Stimulated activated CD4-positive, alpha-beta T cell treated with anti-CD3 and anti-CD28 coated beads, Interleukin-4, amount 100 ng/mL, for 4 hours (primary cell): Measurements from ENCODE around the gene GPC5.
"Not testable (repeated sequence)": the region's sequence is repeated elsewhere in the genome, so short reads cannot be mapped to it uniquely, and the experiment has no call there.

Source experiments
- DNase-seq, 2 experiments: peaks; one replicate each; pipeline ENCODE4 v3.0.0-alpha.2; 2020

GPC5 gene

DNA sequence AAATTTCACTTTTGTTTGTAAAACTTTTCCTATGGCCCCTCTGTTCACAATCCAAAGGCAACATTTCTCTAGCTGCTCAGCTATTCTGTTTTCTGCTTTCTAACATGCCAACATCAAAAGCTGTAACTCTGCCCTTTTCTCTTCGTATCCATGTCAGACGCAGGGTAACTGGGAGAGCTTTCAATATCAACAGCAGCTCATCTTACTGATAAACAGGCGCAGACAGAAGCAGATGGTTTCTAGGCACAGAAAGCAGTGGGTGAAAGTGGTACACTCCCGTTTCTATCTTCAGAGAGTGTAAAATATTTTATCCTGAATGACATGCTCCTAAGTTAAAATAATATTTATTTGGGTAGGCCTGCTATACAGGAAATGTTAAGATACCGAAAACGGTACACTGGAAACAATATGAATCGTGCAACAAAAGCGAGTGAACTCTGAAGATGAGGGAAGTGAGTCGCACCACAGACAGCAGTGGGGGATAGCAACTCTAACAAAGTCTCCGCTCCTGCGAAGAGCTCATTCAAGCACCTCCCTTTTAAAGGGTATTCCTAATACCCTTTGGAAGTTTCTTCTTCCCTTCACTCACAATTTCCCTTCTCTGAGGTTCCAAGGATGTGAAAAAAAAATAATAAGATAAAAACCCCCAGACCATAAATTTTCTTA is 798.3 kb downstream of the GPC5 start:
- DNase-seq, result no peak

- DNase-seq, result no peak
Observed at GRCh38 chr13:92197669-92198068, 799.2 kb downstream of the GPC5 start.

DNA sequence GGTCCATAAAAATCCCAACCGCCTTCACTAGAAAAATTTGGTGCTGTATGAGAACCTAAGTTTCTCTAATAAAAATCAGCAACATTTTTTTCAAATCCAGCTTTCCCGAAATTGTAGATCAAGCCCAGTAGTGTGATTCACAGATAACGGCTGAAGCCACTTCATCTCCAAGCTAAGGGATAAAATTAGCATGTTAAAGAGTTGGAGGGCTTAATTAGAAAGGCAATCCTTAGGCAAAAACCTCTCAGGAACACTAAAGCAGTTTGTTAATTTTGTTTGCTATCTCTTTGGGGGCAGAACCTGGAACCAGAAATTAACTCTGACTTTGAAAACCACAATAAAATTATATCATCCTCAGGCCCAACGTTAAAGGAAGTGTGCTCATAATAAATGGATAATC is 820.2 kb downstream of the GPC5 start:
- DNase-seq, result no peak

DNA sequence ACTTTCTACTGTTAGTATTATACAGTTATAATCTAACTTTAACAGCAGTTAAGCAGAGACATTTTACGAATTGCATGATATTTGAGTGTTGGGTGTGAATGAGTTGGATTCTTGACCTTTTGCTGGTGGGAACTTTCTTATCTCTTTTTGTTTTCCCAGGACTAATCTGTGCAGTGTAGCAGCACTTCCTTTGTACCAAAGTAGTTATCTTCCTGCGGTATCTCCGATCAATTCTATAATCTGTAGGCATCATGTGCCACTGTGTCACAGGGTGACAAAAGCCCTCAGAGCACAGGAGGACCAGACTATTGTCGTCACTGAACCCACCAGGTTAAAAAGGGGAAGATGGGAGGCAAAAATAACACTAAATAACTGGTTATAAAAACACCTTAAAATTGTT is 823.5 kb downstream of the GPC5 start:
- DNase-seq, result no peak

GRCh38 chr13:92224052-92224821 is 825.8 kb downstream of the GPC5 start:
- no peak for DNase-seq

DNA sequence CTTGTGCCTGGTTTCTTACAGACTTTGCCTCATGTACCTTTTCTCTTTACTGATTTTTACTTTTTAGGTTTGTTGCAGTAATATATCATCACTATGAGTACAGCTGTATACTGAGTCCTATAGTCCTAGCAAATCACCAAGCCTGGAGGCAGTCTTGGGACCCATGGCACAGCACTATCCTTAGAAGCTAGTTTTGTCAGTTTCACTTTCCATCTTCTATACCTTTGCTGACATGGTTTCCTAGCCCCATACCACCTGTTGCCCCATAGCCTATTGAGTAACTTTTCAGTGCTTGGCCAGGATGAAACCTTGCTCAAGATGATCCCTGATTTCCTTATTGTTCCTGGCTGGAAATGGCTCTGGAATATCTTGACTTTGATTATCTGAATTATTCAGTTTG is 826.4 kb downstream of the GPC5 start:
- DNase-seq, result no peak

GRCh38 chr13:92225861-92226260 is 827.4 kb downstream of the GPC5 start:
- no peak for DNase-seq

GRCh38 chr13:92232871-92233270 is 834.5 kb downstream of the GPC5 start:
- DNase-seq, result no peak

GRCh38 chr13:92251671-92252210 is 853.3 kb downstream of the GPC5 start:
- no peak for DNase-seq

- no peak for DNase-seq
Observed at GRCh38 chr13:92255526-92255925, 857.1 kb downstream of the GPC5 start.

GRCh38 chr13:92256211-92256610 is 857.8 kb downstream of the GPC5 start:
- no peak for DNase-seq

- DNase-seq, result no peak
Observed at GRCh38 chr13:92259046-92259445, 860.6 kb downstream of the GPC5 start.

DNA sequence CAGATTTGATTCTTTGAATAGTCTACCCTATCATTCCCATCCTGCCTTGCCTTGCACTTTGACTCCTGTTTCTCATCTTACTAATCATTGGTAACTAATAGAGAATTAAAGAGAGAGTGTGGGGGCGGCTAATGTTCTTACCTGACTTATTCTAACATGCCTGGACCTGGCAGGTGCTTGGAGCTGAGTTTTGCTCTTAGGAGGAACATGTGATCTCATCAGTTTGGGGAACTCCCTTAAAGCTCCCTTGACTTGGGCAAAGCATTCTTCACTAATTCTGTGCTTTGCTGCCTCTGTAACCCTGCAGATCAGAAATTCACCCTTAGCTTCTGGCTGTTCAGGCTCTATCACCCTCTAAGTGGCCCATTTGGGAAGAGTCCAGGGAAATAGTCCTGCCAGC is 861.1 kb downstream of the GPC5 start:
- DNase-seq, result no peak

GRCh38 chr13:92260363-92260762 is 861.9 kb downstream of the GPC5 start:
- DNase-seq, result no peak

DNA sequence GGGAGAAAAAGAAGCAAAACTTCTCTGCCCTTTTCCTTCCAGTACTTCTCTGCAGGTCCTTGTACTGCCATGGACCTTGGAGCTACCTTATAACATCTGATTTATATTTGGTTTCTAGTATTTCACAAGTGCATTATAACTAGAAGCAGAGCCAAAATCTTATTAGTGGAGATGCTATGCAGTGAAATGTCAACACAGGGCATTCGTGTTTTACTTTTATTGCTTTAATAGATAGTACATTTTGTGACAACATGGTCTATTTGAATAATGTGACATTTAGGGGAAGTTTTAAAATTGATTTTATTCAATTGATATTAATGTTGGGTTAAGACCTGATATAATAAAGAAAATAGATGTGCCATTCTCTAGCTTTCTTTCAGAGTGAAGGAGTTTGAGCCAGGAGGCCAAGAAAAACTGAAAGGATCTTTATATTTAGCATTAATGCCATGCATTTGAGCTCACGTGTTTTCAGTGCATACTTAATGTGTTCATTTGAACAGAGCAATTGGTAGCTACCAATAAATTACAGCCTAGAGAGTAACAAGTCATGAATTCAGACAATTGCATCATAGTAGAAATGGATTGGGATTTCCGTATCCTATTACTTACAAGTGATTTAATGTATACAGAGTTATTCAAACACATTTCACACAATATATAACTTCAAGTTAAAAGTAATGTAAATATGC is 863.8 kb downstream of the GPC5 start:
- no peak for DNase-seq

GRCh38 chr13:92265408-92265807 is 867.0 kb downstream of the GPC5 start:
- no peak for DNase-seq

DNA sequence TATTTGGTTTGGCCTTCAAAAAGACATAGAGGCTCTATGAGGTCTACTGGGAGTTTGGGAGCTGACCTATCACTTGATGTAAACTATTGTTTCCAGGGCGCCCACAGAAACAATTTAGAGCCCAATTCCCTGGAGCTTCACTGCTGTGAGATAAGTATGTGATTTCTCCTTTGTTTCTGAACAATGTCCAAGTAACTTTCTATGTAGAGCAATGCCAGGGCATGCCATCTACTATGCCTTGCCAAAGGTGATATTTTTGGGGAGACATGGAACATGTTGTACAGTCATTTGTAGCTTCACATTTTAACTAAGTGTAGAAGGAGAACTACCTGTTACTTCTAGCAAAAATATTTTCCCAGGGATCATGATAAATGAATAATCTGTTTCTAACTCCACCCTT is 872.6 kb downstream of the GPC5 start:
- DNase-seq, result no peak

GRCh38 chr13:92272177-92272576 is 873.8 kb downstream of the GPC5 start:
- DNase-seq, result no peak

DNA sequence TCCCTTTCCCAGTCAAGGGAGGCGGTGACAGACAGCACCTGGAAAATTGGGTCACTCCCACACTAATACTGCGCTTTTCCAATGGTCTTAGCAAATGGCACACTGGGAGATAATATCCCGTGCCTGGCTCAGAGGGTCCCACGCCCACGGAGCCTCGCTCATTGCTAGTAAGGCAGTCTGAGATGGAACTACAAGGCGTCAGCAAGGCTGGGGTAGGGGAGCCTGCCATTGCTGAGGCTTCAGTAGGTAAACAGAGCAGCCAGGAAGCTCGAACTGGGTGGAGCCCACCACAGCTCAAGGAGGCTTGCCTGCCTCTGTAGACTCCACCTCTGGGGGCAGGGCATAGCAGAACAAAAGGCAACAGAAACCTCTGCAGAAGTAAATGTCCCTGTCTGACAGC is 882.6 kb downstream of the GPC5 start:
- DNase-seq, result not testable (repeated sequence)

DNA sequence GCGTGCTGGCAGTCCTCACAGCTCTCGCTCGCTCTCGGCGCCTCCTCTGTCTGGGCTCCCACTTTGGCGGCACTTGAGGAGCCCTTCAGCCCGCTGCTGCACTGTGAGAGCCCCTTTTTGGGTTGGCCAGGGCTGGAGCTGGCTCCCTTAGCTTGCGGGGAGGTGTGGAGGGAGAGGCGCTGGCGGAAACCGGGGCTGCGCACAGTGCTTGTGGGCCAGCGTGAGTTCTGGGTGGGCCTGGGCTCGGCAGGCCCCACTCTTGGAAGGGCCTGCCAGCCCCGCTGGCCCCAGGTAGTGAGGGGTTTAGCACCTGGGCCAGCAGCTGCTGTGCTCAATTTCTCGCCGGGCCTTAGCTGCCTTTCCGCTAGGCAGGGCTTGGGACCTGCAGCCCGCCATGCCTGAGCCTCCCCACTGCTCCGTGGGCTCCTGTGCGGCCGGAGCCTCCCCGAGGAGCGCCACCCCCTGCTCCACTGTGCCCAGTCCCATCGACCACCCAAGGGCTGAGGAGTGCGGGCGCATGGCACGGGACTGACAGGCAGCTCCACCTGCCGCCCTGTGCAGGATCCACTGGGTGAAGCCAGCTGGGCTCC is 892.4 kb downstream of the GPC5 start:
- not testable (repeated sequence) for DNase-seq

GRCh38 chr13:92294533-92294932 is 896.1 kb downstream of the GPC5 start:
- DNase-seq, result not testable (repeated sequence)

DNA sequence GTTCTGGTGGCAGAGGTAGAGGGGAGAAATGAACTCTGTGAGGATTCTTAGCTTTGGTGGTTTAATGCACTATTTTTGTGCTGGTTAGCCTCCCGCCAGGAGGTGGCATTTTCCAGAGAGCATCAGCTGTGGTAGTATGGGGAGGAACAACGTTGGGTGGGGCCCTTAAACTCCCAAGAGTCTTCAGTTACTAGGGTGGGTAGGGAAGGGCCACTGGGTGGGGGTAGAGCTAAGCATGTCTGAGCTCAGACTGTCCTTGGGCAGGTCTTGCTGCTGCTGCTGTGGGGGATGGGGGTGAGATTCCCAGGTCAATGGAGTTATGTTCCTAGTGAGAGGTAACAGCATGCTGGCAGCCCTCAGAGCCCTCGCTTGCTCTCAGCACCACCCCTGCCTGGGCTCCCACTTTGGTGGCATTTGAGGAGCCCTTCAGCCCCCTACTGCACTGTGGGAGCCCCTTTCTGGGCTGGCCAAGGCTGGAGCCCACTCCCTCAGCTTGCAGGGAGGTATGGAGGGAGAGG is 897.8 kb downstream of the GPC5 start:
- not testable (repeated sequence) for DNase-seq
